Hepatocyte (in vitro differentiated cells): ENCODE data around the gene THRAP3.

ENCODE experiments used
- EZH2 ChIP-seq: fragments of 200-600 bp; sonication (generic); IDR thresholded peaks from 2 replicates; pipeline ENCODE4 v1.6.1; 2016; ENCODE audit warnings: antibody characterized with exemption, mild to moderate bottlenecking, borderline replicate concordance
- EZH2phosphoT487 ChIP-seq: fragments of 200-600 bp; sonication (generic); IDR thresholded peaks from one replicate; pipeline ENCODE4 v1.6.1; 2018; ENCODE audit warnings: antibody characterized with exemption, mild to moderate bottlenecking, low read depth, moderate library complexity; ENCODE audit not compliant: unreplicated experiment, severe bottlenecking
- TF ChIP-seq, protein P1 (sequence below): fragments of 200-600 bp; sonication (generic); IDR thresholded peaks from 2 replicates; pipeline ENCODE4 v1.5.1; 2016; ENCODE audit warnings: antibody characterized with exemption, mild to moderate bottlenecking; ENCODE audit not compliant: poor library complexity

DNA sequence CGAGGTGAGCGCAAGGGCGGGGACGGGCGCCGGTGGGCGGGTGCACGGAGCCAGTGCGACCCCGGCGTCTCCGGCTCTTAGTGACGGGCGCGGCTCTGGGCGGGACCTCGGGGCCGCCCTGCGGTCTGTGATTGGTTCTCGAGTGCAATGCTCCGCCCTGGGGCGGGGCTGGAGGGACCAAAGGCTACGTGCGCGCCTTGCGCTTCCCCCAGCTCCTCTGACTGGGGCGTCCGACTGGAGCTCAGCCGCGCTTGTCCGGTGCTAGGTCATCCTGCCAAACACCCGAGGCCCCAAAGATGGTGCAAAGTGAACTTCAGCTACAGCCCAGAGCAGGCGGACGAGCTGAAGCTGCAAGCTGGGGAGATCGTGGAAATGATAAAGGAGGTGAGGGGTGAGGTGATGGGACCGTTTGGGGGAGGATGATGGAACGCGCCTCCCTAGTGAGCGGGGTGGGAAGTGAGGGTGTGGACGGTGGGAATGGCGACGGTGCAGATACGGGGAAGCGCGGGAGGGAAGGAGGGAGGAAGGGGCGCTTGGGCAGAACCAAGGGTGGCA lies 82.7 kb downstream of the THRAP3 start:
- TF ChIP-seq, protein P1, sequence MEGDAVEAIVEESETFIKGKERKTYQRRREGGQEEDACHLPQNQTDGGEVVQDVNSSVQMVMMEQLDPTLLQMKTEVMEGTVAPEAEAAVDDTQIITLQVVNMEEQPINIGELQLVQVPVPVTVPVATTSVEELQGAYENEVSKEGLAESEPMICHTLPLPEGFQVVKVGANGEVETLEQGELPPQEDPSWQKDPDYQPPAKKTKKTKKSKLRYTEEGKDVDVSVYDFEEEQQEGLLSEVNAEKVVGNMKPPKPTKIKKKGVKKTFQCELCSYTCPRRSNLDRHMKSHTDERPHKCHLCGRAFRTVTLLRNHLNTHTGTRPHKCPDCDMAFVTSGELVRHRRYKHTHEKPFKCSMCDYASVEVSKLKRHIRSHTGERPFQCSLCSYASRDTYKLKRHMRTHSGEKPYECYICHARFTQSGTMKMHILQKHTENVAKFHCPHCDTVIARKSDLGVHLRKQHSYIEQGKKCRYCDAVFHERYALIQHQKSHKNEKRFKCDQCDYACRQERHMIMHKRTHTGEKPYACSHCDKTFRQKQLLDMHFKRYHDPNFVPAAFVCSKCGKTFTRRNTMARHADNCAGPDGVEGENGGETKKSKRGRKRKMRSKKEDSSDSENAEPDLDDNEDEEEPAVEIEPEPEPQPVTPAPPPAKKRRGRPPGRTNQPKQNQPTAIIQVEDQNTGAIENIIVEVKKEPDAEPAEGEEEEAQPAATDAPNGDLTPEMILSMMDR = no peak
- TF ChIP-seq EZH2 (no peak), EZH2phosphoT487 (no peak)
